ENCODE measurements around the gene PTS.

Gene PTS

DNA sequence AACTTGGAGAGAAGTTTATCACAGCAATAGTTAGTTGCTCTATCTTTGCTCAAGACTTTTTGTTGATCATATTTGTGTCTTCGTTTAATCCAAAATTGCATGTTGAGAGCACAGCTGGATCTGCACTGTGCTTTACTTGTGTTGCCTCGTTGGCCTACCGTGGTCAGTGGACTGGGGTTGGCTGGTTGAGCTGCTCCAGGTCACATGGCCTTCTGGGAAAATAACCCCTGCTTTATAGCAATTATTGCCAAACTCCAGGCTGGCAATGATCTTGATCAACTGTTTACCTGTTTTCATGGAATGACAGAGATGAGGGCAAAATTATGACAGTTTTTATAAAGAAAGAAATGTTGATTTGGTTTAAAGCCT is 40.2 kb downstream of the PTS start:
- no peak overlapping the region for H3K27ac ChIP-seq
- TF ChIP-seq, protein P1, sequence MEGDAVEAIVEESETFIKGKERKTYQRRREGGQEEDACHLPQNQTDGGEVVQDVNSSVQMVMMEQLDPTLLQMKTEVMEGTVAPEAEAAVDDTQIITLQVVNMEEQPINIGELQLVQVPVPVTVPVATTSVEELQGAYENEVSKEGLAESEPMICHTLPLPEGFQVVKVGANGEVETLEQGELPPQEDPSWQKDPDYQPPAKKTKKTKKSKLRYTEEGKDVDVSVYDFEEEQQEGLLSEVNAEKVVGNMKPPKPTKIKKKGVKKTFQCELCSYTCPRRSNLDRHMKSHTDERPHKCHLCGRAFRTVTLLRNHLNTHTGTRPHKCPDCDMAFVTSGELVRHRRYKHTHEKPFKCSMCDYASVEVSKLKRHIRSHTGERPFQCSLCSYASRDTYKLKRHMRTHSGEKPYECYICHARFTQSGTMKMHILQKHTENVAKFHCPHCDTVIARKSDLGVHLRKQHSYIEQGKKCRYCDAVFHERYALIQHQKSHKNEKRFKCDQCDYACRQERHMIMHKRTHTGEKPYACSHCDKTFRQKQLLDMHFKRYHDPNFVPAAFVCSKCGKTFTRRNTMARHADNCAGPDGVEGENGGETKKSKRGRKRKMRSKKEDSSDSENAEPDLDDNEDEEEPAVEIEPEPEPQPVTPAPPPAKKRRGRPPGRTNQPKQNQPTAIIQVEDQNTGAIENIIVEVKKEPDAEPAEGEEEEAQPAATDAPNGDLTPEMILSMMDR (conservative IDR thresholded peaks at IDR 0.05), result no peak

DNA sequence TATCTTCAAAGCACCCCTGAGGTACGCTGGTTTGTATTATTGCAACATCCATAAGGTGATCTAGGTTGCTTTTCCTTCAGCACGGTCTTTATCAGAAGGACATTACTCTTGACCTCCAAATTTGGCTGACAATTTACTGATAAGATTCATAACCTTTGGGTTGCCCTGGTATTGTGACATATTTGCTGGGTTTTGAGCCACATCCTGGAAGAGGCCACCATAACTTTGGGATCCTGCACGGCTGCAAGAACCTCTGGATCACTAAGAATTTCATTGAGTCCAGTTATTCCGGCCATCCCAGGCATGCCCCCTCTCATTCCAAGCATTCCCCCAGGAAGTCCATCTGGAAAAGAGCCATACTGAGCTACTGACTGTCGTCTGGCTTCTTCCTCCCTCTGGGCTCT is 41.0 kb downstream of the PTS start:
- TF ChIP-seq, protein P1 (conservative IDR thresholded peaks at IDR 0.05), result no peak
- H3K27ac ChIP-seq, result no peak overlapping the region

DNA sequence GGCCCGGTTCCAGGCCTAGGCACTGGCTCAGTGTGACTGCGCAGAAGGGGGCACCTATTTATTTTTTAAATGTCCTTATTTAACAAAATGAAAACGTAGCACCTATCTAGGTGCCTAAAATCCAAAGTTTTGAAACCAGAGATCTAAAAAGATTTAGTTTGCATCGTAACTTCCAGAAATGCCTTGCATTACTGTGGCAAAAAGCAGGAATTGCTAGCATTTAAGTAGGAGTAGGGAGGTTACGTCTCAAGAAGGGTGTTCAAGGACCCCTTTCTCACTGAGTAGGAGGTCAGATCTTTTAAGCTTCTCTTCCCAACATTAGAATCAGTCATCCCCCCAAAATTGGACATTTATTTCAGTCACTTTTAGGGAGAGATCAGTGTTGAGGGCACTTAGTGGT is 42.2 kb downstream of the PTS start:
- H3K27ac ChIP-seq, result no peak overlapping the region
- TF ChIP-seq, protein P1 (conservative IDR thresholded peaks at IDR 0.05), result no peak

DNA sequence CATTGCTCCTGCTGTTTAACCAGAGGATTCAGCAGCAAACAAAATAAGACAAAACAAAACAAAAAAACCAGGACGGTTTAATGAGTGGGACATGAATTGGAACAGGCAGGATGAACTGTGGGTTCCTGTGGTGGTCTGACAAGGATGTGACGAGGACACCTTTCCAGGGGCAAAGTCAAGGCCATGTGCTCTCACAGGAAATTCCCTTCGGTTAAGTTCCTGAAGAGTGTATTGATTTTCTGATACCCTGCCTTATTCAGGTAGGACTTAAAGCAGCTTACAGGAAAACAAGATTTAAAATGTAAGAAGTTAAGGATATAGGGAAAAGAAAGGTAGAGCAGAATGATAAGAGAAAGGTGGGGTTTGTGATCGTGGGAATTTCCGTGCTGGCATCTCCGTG is 42.9 kb downstream of the PTS start:
- TF ChIP-seq, protein P1 (conservative IDR thresholded peaks at IDR 0.05), result no peak
- no peak overlapping the region for H3K27ac ChIP-seq

DNA sequence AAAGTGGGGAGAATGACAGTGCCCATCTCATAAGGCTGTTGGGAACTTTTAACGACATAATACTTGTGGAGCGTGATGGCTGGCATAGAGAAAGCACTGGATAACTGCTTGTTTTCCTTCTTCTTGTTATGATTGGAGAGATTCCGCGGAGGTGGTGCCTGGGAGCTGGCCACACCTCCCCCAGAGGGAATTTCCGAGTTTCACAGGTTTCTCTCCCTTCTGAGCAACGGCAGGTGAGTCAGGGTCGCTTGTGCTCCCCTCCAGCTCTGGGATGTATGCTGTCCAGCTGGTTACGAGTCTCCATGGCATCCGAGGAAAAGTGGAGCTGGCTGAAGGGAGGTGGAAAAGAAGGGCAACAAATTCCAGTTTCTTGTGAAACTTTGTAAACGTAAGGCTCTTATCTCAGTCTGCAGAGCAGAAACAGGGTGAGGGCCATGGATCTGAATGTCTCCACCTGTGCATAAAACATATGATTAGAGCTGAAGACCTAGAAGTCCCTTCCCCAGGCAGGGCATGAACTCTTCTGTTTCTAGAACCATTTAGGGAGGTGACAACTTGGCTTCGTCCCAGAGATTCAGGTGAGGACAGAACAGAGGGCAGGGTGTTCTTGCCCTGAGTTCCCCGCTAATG is 44.4 kb downstream of the PTS start:
- no peak overlapping the region for H3K27ac ChIP-seq
- TF ChIP-seq, protein P1 (conservative IDR thresholded peaks at IDR 0.05), result no peak

DNA sequence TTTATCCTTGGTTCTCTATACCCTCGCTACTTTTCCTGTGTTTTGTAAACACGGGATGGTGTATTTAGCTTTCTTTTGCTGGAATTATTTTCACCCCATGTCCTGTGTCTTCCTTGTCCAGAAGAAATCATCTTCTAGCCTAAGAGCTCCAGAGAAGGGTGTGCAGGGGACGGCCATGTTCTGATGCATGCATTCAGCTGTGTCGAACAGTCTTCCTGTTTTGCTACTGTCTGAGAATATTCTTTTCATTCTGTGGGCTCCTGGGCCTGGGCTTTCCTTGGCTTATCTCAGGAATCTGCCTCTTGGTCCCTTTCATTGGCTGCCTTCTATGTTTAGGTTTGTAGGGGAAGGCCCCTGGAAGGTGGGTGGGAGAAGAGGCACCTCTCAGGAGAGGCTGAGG is 45.0 kb downstream of the PTS start:
- TF ChIP-seq, protein P1 (conservative IDR thresholded peaks at IDR 0.05), result no peak
- no peak overlapping the region for H3K27ac ChIP-seq

DNA sequence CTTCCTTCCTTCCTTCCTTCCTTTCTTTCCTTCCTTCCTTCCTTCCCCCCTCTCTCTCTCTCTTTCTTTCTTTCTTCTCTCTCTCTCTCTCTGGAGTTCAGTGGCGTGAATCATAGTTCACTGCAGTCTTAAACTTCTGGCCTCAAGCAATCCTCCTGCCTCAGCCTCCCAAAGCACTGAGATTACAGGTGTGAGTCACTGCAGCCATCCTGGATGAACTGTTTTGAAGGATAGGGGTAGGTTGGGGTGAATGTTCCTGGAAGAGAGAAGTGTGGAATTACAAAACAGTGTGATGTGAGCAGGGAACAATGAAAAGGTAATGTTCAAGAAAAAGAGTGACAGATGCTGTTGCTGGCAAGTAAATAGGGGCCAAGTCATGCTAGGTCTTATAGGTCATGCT is 46.8 kb downstream of the PTS start:
- H3K27ac ChIP-seq, result no peak overlapping the region
- TF ChIP-seq, protein P1 (conservative IDR thresholded peaks at IDR 0.05), result no peak
